ENCODE results near the gene NPR3.

The NPR3 gene

GRCh38 chr5:32833127-32833526 lies 122.0 kb downstream of the NPR3 start:
- Histone ChIP-seq H3K27me3 (ENCODE audit: insufficient read depth, insufficient read length) (no peaks in the 10 kb centered on the region), H3K9ac (ENCODE audit: insufficient read length, low read depth) (no peak overlapping the region), H3K9me3 (ENCODE audit: insufficient read depth, low read length) (no peaks in the 10 kb centered on the region), H3K36me3 (ENCODE audit: insufficient read depth, insufficient read length, low read length) (no peaks in the 10 kb centered on the region), H3K4me1 (ENCODE audit: insufficient read depth, insufficient read length) (no peaks in the 10 kb centered on the region), H3K4me3 (ENCODE audit: insufficient read length, low read depth) (no peak overlapping the region)
- DNase-seq (ENCODE audit: low read depth, low spot score) = no peak
- TF ChIP-seq SUZ12 (IDR thresholded peaks at IDR 0.05; ENCODE audit: extremely low read depth, insufficient read depth, insufficient read length) (no peak), ZNF274 (IDR thresholded peaks at IDR 0.05; ENCODE audit: low read depth, low read length) (no peak), YY1 (IDR thresholded peaks at IDR 0.05; ENCODE audit: insufficient read depth, insufficient read length) (no peak)

GRCh38 chr5:32833663-32834062 lies 122.5 kb downstream of the NPR3 start:
- H3K9me3 ChIP-seq (ENCODE audit: insufficient read depth, low read length) = no peaks in the 10 kb centered on the region
- TF ChIP-seq SUZ12 (IDR thresholded peaks at IDR 0.05; ENCODE audit: extremely low read depth, insufficient read depth, insufficient read length) (no peak), YY1 (IDR thresholded peaks at IDR 0.05; ENCODE audit: insufficient read depth, insufficient read length) (no peak), ZNF274 (IDR thresholded peaks at IDR 0.05; ENCODE audit: low read depth, low read length) (no peak)
- H3K27me3 ChIP-seq (ENCODE audit: insufficient read depth, insufficient read length) = no peaks in the 10 kb centered on the region
- no peaks in the 10 kb centered on the region for H3K4me1 ChIP-seq (ENCODE audit: insufficient read depth, insufficient read length)
- H3K9ac ChIP-seq (ENCODE audit: insufficient read length, low read depth) = no peak overlapping the region
- no peak for DNase-seq (ENCODE audit: low read depth, low spot score)
- H3K4me3 ChIP-seq (ENCODE audit: insufficient read length, low read depth) = no peak overlapping the region
- no peaks in the 10 kb centered on the region for H3K36me3 ChIP-seq (ENCODE audit: insufficient read depth, insufficient read length, low read length)

GRCh38 chr5:32834251-32834650 lies 123.1 kb downstream of the NPR3 start:
- H3K27me3 ChIP-seq (ENCODE audit: insufficient read depth, insufficient read length) = no peaks in the 10 kb centered on the region
- H3K36me3 ChIP-seq (ENCODE audit: insufficient read depth, insufficient read length, low read length) = no peaks in the 10 kb centered on the region
- no peak overlapping the region for H3K4me3 ChIP-seq (ENCODE audit: insufficient read length, low read depth)
- DNase-seq (ENCODE audit: low read depth, low spot score) = no peak
- TF ChIP-seq YY1 (IDR thresholded peaks at IDR 0.05; ENCODE audit: insufficient read depth, insufficient read length) = no peak
- no peak for TF ChIP-seq SUZ12 (IDR thresholded peaks at IDR 0.05; ENCODE audit: extremely low read depth, insufficient read depth, insufficient read length)
- TF ChIP-seq ZNF274 (IDR thresholded peaks at IDR 0.05; ENCODE audit: low read depth, low read length) = no peak
- H3K9ac ChIP-seq (ENCODE audit: insufficient read length, low read depth) = no peak overlapping the region
- no peaks in the 10 kb centered on the region for H3K4me1 ChIP-seq (ENCODE audit: insufficient read depth, insufficient read length)
- no peaks in the 10 kb centered on the region for H3K9me3 ChIP-seq (ENCODE audit: insufficient read depth, low read length)

- no peak overlapping the region for H3K9ac ChIP-seq (ENCODE audit: insufficient read length, low read depth)
- no peak overlapping the region for H3K4me3 ChIP-seq (ENCODE audit: insufficient read length, low read depth)
- H3K27me3 ChIP-seq (ENCODE audit: insufficient read depth, insufficient read length) = no peaks in the 10 kb centered on the region
- H3K36me3 ChIP-seq (ENCODE audit: insufficient read depth, insufficient read length, low read length) = no peaks in the 10 kb centered on the region
- no peaks in the 10 kb centered on the region for H3K4me1 ChIP-seq (ENCODE audit: insufficient read depth, insufficient read length)
- DNase-seq (ENCODE audit: low read depth, low spot score) = no peak
- TF ChIP-seq ZNF274 (IDR thresholded peaks at IDR 0.05; ENCODE audit: low read depth, low read length) (no peak), YY1 (IDR thresholded peaks at IDR 0.05; ENCODE audit: insufficient read depth, insufficient read length) (no peak), SUZ12 (IDR thresholded peaks at IDR 0.05; ENCODE audit: extremely low read depth, insufficient read depth, insufficient read length) (no peak)
- no peaks in the 10 kb centered on the region for H3K9me3 ChIP-seq (ENCODE audit: insufficient read depth, low read length)
These were observed 125.1 kb downstream of the NPR3 start for GRCh38 chr5:32836176-32836575.

GRCh38 chr5:32837211-32837610 lies 126.1 kb downstream of the NPR3 start:
- no peaks in the 10 kb centered on the region for H3K27me3 ChIP-seq (ENCODE audit: insufficient read depth, insufficient read length)
- H3K9ac ChIP-seq (ENCODE audit: insufficient read length, low read depth) = no peak overlapping the region
- H3K4me3 ChIP-seq (ENCODE audit: insufficient read length, low read depth) = no peak overlapping the region
- no peaks in the 10 kb centered on the region for H3K9me3 ChIP-seq (ENCODE audit: insufficient read depth, low read length)
- no peak for DNase-seq (ENCODE audit: low read depth, low spot score)
- no peaks in the 10 kb centered on the region for H3K4me1 ChIP-seq (ENCODE audit: insufficient read depth, insufficient read length)
- TF ChIP-seq YY1 (IDR thresholded peaks at IDR 0.05; ENCODE audit: insufficient read depth, insufficient read length) (no peak), SUZ12 (IDR thresholded peaks at IDR 0.05; ENCODE audit: extremely low read depth, insufficient read depth, insufficient read length) (no peak), ZNF274 (IDR thresholded peaks at IDR 0.05; ENCODE audit: low read depth, low read length) (no peak)
- H3K36me3 ChIP-seq (ENCODE audit: insufficient read depth, insufficient read length, low read length) = no peaks in the 10 kb centered on the region

GRCh38 chr5:32839106-32839505 lies 128.0 kb downstream of the NPR3 start:
- Histone ChIP-seq H3K36me3 (ENCODE audit: insufficient read depth, insufficient read length, low read length) (no peaks in the 10 kb centered on the region), H3K27me3 (ENCODE audit: insufficient read depth, insufficient read length) (no peaks in the 10 kb centered on the region), H3K9ac (ENCODE audit: insufficient read length, low read depth) (no peak overlapping the region), H3K4me3 (ENCODE audit: insufficient read length, low read depth) (no peak overlapping the region), H3K9me3 (ENCODE audit: insufficient read depth, low read length) (no peaks in the 10 kb centered on the region), H3K4me1 (ENCODE audit: insufficient read depth, insufficient read length) (no peaks in the 10 kb centered on the region)
- no peak for DNase-seq (ENCODE audit: low read depth, low spot score)
- TF ChIP-seq YY1 (IDR thresholded peaks at IDR 0.05; ENCODE audit: insufficient read depth, insufficient read length) = no peak
- TF ChIP-seq ZNF274 (IDR thresholded peaks at IDR 0.05; ENCODE audit: low read depth, low read length) = no peak
- TF ChIP-seq SUZ12 (IDR thresholded peaks at IDR 0.05; ENCODE audit: extremely low read depth, insufficient read depth, insufficient read length) = no peak

- Histone ChIP-seq H3K4me3 (ENCODE audit: insufficient read length, low read depth) (no peak overlapping the region), H3K36me3 (ENCODE audit: insufficient read depth, insufficient read length, low read length) (no peaks in the 10 kb centered on the region), H3K9ac (ENCODE audit: insufficient read length, low read depth) (no peak overlapping the region), H3K27me3 (ENCODE audit: insufficient read depth, insufficient read length) (no peaks in the 10 kb centered on the region), H3K4me1 (ENCODE audit: insufficient read depth, insufficient read length) (no peaks in the 10 kb centered on the region), H3K9me3 (ENCODE audit: insufficient read depth, low read length) (no peaks in the 10 kb centered on the region)
- DNase-seq (ENCODE audit: low read depth, low spot score) = no peak
- TF ChIP-seq ZNF274 (IDR thresholded peaks at IDR 0.05; ENCODE audit: low read depth, low read length) (no peak), YY1 (IDR thresholded peaks at IDR 0.05; ENCODE audit: insufficient read depth, insufficient read length) (no peak), SUZ12 (IDR thresholded peaks at IDR 0.05; ENCODE audit: extremely low read depth, insufficient read depth, insufficient read length) (no peak)
These were observed 129.5 kb downstream of the NPR3 start for GRCh38 chr5:32840606-32841005.
